ENCODE data around the gene RYR2.

The RYR2 gene

DNA sequence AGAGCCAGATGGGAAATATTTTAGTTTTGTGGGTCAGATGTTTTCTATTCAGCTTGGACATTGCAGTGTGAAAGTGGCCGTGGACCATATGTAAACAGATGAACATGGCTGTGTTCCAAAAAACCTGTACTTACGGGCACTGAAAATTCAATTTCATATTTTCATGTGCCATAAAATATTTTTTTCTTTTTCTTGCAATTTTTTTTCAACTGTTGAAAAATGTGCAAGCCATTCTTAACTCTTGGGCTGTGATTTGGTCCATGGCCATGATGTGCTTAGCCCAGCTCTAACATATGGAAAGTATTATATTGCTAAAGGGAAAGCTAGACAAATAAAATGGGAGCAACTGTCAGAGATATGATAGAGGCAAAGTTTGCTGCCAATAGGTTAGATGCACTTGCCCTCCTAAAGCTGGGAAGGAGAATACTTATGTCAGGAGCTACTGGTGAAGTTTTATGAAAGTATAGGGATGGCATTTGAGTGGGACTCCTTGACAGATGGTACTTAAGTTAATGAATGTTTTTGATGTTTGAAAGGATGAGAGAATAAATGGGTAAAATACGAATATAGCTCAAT is 240.3 kb downstream of the RYR2 start:
- no peak overlapping the region for H3K9ac ChIP-seq (ENCODE audit: low read length)
- H3K4me2 ChIP-seq (ENCODE audit: low read length): no peak overlapping the region
- H2AFZ ChIP-seq (ENCODE audit: low read depth, low read length): no peak overlapping the region
- H3K9me3 ChIP-seq (ENCODE audit: insufficient read depth, low read length): no peaks in the 10 kb centered on the region
- no peaks in the 10 kb centered on the region for H4K20me1 ChIP-seq (ENCODE audit: insufficient read depth, low read length)
- peaks cover 13% of the 10 kb centered on the region; the same call in 1 of the 2 replicates for H3K27me3 ChIP-seq (ENCODE audit: low read depth, low read length)
- H3K4me3 ChIP-seq (ENCODE audit: low read length): no peak overlapping the region
- no peaks in the 10 kb centered on the region for H3K79me2 ChIP-seq (ENCODE audit: low read length)
- H3K36me3 ChIP-seq (replicated peaks; ENCODE audit: low read depth, low read length): no peaks in the 10 kb centered on the region
- H3K4me1 ChIP-seq (ENCODE audit: low read length): no peaks in the 10 kb centered on the region
- TF ChIP-seq, protein P1, sequence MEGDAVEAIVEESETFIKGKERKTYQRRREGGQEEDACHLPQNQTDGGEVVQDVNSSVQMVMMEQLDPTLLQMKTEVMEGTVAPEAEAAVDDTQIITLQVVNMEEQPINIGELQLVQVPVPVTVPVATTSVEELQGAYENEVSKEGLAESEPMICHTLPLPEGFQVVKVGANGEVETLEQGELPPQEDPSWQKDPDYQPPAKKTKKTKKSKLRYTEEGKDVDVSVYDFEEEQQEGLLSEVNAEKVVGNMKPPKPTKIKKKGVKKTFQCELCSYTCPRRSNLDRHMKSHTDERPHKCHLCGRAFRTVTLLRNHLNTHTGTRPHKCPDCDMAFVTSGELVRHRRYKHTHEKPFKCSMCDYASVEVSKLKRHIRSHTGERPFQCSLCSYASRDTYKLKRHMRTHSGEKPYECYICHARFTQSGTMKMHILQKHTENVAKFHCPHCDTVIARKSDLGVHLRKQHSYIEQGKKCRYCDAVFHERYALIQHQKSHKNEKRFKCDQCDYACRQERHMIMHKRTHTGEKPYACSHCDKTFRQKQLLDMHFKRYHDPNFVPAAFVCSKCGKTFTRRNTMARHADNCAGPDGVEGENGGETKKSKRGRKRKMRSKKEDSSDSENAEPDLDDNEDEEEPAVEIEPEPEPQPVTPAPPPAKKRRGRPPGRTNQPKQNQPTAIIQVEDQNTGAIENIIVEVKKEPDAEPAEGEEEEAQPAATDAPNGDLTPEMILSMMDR (IDR thresholded peaks at IDR 0.05; ENCODE audit: low read depth, low read length): no peak
- no peak for TF ChIP-seq EZH2phosphoT487 (IDR thresholded peaks at IDR 0.05; ENCODE audit: low read depth)
- no peak overlapping the region for H3K27ac ChIP-seq (ENCODE audit: low read length)

DNA sequence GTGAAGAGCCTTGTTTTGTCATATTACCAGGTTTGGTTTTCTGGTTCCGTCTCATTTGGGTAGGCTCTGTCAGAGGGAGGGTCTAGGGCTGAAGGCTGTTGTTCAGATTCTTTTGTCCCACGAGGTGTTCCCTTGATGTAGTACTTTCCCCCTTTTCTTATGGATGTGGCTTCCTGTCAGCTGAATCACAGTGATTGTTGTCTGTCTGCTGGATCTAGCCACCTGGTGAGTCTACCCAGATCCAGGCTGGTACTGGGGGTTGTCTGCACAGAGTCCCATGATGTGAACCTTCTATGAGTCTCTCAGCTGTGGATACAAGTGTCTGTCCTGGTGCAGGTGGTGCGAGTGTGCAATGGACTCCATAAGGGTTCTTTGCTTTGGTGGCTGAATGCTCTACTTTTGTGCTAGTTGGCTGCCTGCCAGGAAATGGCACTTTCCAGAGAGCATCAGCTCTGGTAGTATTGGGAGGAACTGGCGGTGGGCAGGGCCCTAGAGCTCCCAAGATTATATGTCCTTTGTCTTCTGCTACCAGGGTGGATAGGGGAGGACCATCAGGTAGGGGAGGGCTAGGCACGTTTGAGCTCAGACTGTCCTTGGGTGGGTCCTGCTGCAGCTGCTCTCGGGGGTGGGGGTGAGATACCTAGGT is 246.0 kb downstream of the RYR2 start:
- TF ChIP-seq EZH2phosphoT487 (IDR thresholded peaks at IDR 0.05; ENCODE audit: low read depth): no peak
- TF ChIP-seq, protein P1 (IDR thresholded peaks at IDR 0.05; ENCODE audit: low read depth, low read length): no peak
- H3K27ac ChIP-seq (ENCODE audit: low read length): no peak overlapping the region
- no peak overlapping the region for H3K9ac ChIP-seq (ENCODE audit: low read length)
- H3K4me2 ChIP-seq (ENCODE audit: low read length): no peak overlapping the region
- no peaks in the 10 kb centered on the region for H3K36me3 ChIP-seq (replicated peaks; ENCODE audit: low read depth, low read length)
- peaks cover 17% of the 10 kb centered on the region; the same call in 1 of the 2 replicates for H3K27me3 ChIP-seq (ENCODE audit: low read depth, low read length)
- H2AFZ ChIP-seq (ENCODE audit: low read depth, low read length): no peak overlapping the region
- H3K9me3 ChIP-seq (ENCODE audit: insufficient read depth, low read length): no peaks in the 10 kb centered on the region
- H3K4me3 ChIP-seq (ENCODE audit: low read length): no peak overlapping the region
- no peaks in the 10 kb centered on the region for H3K4me1 ChIP-seq (ENCODE audit: low read length)
- H3K79me2 ChIP-seq (ENCODE audit: low read length): no peaks in the 10 kb centered on the region
- H4K20me1 ChIP-seq (ENCODE audit: insufficient read depth, low read length): no peaks in the 10 kb centered on the region

DNA sequence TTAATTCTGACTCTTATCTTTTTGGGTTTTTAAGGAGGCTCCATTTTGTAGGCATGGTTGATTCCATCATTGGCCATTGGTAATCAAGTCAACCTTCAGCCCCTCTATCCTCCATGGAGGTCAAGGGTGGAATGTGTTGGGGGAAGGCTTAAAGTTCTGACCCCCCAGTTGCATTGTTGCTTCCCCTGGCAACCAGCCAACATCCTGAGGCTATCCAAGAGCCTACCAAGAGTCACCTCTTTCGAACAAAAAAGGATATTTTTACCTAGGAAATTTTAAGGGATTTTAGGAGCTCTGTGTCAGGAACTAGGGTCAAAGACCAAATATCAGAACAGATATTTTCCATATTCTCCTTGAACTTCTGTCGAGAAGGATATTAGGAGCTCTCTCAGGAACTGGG is 251.8 kb downstream of the RYR2 start:
- H3K79me2 ChIP-seq (ENCODE audit: low read length): no peaks in the 10 kb centered on the region
- H3K27me3 ChIP-seq (ENCODE audit: low read depth, low read length): 0 out of 2 replicates have a peak, but pooled peaks cover 17% of the 10 kb centered on the region
- H2AFZ ChIP-seq (ENCODE audit: low read depth, low read length): no peak overlapping the region
- no peaks in the 10 kb centered on the region for H4K20me1 ChIP-seq (ENCODE audit: insufficient read depth, low read length)
- H3K4me1 ChIP-seq (ENCODE audit: low read length): no peaks in the 10 kb centered on the region
- H3K4me3 ChIP-seq (ENCODE audit: low read length): no peak overlapping the region
- no peaks in the 10 kb centered on the region for H3K36me3 ChIP-seq (replicated peaks; ENCODE audit: low read depth, low read length)
- no peak overlapping the region for H3K27ac ChIP-seq (ENCODE audit: low read length)
- no peaks in the 10 kb centered on the region; the same call in 1 of the 2 replicates for H3K9me3 ChIP-seq (ENCODE audit: insufficient read depth, low read length)
- no peak for TF ChIP-seq EZH2phosphoT487 (IDR thresholded peaks at IDR 0.05; ENCODE audit: low read depth)
- TF ChIP-seq, protein P1 (IDR thresholded peaks at IDR 0.05; ENCODE audit: low read depth, low read length): no peak
- no peak overlapping the region for H3K4me2 ChIP-seq (ENCODE audit: low read length)
- H3K9ac ChIP-seq (ENCODE audit: low read length): no peak overlapping the region

DNA sequence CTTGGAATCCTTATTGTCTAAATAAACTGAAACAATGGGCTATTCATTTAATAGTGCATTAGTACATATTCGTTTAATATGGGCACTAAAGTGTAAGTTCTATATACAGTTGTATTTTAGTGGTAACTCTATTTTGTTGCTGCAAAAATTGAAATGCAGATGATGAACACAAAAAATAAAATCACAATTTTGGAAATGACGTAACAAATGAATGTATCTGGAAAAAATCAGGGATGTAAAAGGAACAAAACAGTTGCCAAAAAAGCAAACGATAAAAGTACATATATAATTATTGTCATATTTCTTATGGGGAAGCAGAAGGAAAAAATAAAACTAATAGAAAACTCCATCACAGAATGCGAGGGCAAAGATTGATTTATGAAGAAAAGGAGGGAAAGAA is 254.9 kb downstream of the RYR2 start:
- no peak for TF ChIP-seq EZH2phosphoT487 (IDR thresholded peaks at IDR 0.05; ENCODE audit: low read depth)
- TF ChIP-seq, protein P1 (IDR thresholded peaks at IDR 0.05; ENCODE audit: low read depth, low read length): no peak
- H2AFZ ChIP-seq (ENCODE audit: low read depth, low read length): no peak overlapping the region
- H3K79me2 ChIP-seq (ENCODE audit: low read length): no peaks in the 10 kb centered on the region
- no peaks in the 10 kb centered on the region for H3K36me3 ChIP-seq (replicated peaks; ENCODE audit: low read depth, low read length)
- no peaks in the 10 kb centered on the region; the same call in 1 of the 2 replicates for H3K9me3 ChIP-seq (ENCODE audit: insufficient read depth, low read length)
- no peak overlapping the region for H3K9ac ChIP-seq (ENCODE audit: low read length)
- no peak overlapping the region for H3K4me2 ChIP-seq (ENCODE audit: low read length)
- no peaks in the 10 kb centered on the region for H4K20me1 ChIP-seq (ENCODE audit: insufficient read depth, low read length)
- no peak overlapping the region for H3K4me3 ChIP-seq (ENCODE audit: low read length)
- H3K4me1 ChIP-seq (ENCODE audit: low read length): no peaks in the 10 kb centered on the region
- peaks cover 12% of the 10 kb centered on the region; the same call in 1 of the 2 replicates for H3K27me3 ChIP-seq (ENCODE audit: low read depth, low read length)
- H3K27ac ChIP-seq (ENCODE audit: low read length): no peak overlapping the region

Measured in OCI-LY3 (cell line).